GM12874 (cell line): ENCODE data around the gene YIPF4.

ENCODE experiments used
- CTCF ChIP-seq: IDR thresholded peaks from 2 replicates; pipeline ENCODE4 v1.5.1; 2011; ENCODE audit warnings: low read depth, mild to moderate bottlenecking, control low read depth, low read length, moderate library complexity; ENCODE audit not compliant: insufficient read depth

The YIPF4 gene

GRCh38 chr2:32264422-32265105, 13.1 kb upstream of the YIPF4 start, which contains the start of gene NLRC4:
TSS of gene NLRC4 (minus strand) at chr2:32264886. CDS start at chr2:32256775, 8,111 bp downstream.
- no peak for TF ChIP-seq CTCF

GRCh38 chr2:32271063-32271462, 6.6 kb upstream of the YIPF4 start:
- TF ChIP-seq CTCF = no peak

- TF ChIP-seq CTCF = no peak
Measured at GRCh38 chr2:32272279-32272678, 5.4 kb upstream of the YIPF4 start.

- no peak for TF ChIP-seq CTCF
Measured at GRCh38 chr2:32274289-32274688, 3.4 kb upstream of the YIPF4 start.

GRCh38 chr2:32277363-32277673, 386 bp upstream of the YIPF4 start:
- TF ChIP-seq CTCF = no peak

- no peak for TF ChIP-seq CTCF
Measured at GRCh38 chr2:32278478-32278853, 762 bp downstream of the YIPF4 start.

GRCh38 chr2:32284321-32284720, 6.6 kb downstream of the YIPF4 start:
- no peak for TF ChIP-seq CTCF
